HepG2 (cell line): ENCODE measurements around the gene WNT3A. TPM values are rescaled to one million over a fixed set of nuclear protein-coding genes. Genes with fewer than 3 reads are reported as not detected.
"Not testable (repeated sequence)": the region's sequence is repeated elsewhere in the genome, so short reads cannot be mapped to it uniquely, and the experiment has no call there.

Experiments used
- ATAC-seq: fragments of 200-7000 bp; cut with Tn5 transposase; 3 replicates; pipeline ENCODE4 v1.9.1; 2020; ENCODE audit warnings: mild to moderate bottlenecking, moderate library complexity
- BruUV-seq: library from RNA; stranded (reverse); fragments of 400-500 nt; replicated peaks from 2 replicates; lab custom pipeline; 2021; lab: Mats Ljungman, UMichigan
- CTCF ChIA-PET: fragments of 300-600 bp; formaldehyde crosslinking; extraction: SDS; loops from one replicate; lab custom pipeline; 2021; ENCODE audit warnings: low total read pairs, inconsistent platforms, low intra/inter-chr PET ratio; lab: Yijun Ruan, JAX
- POLR2A ChIA-PET: fragments of 350-600 bp; sonication (Branson Sonifier 250); formaldehyde crosslinking; loops from one replicate; lab custom pipeline; 2020; ENCODE audit warnings: antibody characterized with exemption, inconsistent platforms; lab: Yijun Ruan, JAX
- DNase-seq: peaks from one replicate; pipeline ENCODE4 v3.0.0-alpha.2; 2015; ENCODE audit warnings: low spot score
- FAIRE-seq: peaks from 3 replicates; lab custom pipeline; 2011; peaks lifted over from hg19 to GRCh38; lab: Jason Lieb, UNC
- H2AFZ ChIP-seq: one replicate; pipeline ENCODE4 v1.6.1; 2011; ENCODE audit warnings: low read length, inconsistent platforms
- H3K27ac ChIP-seq: fragments of 300-600 bp; 3 replicates; pipeline ENCODE4 v1.8.0; 2011; ENCODE audit warnings: mixed run types, mild to moderate bottlenecking, mixed read lengths, low read length, inconsistent platforms; ENCODE audit not compliant: insufficient read depth; ENCODE audit errors: extremely low read length
- H3K27me3 ChIP-seq, 2 experiments: fragments of 200-600 bp in 1 of 2; 2 replicates in 1 of 2; 3 replicates in 1 of 2; pipeline versions ENCODE4 v1.6.0 to v1.8.0; 2011; ENCODE audit warnings: low read length in 2 of 2, mild to moderate bottlenecking in 2 of 2, moderate library complexity in 2 of 2, inconsistent platforms in 1 of 2; ENCODE audit not compliant: insufficient read depth in 2 of 2, control insufficient read depth in 1 of 2
- H3K36me3 ChIP-seq, 2 experiments: fragments of 200-600 bp in 1 of 2; replicated peaks in 1 of 2; 2 replicates in 1 of 2; 3 replicates in 1 of 2; pipeline versions ENCODE4 v1.5.1 to v1.8.0; 2011; ENCODE audit warnings: low read length in 2 of 2, inconsistent platforms in 1 of 2; ENCODE audit not compliant: insufficient read depth in 2 of 2, control insufficient read depth in 1 of 2
- H3K4me1 ChIP-seq: 2 replicates; pipeline ENCODE4 v1.5.1; 2012; ENCODE audit warnings: low read length, inconsistent platforms; ENCODE audit not compliant: insufficient read depth
- H3K4me2 ChIP-seq: 2 replicates; pipeline ENCODE4 v1.6.0; 2011; ENCODE audit warnings: low read depth, low read length, inconsistent platforms
- H3K4me3 ChIP-seq, 3 experiments: fragments of 200-600 bp in 1 of 3; sonication (generic), shearing (Covaris generic) in 1 of 3; replicated peaks in 1 of 3; 2 replicates each; pipeline ENCODE4 v1.5.1; 2011 to 2016; ENCODE audit warnings: low read length in 3 of 3, inconsistent platforms in 2 of 3, low read depth in 2 of 3, mild to moderate bottlenecking in 2 of 3, control low read depth in 1 of 3, mixed read lengths in 1 of 3; ENCODE audit not compliant: insufficient read depth in 1 of 3
- H3K79me2 ChIP-seq: one replicate; pipeline ENCODE4 v1.6.1; 2011; ENCODE audit warnings: low read length, inconsistent platforms; ENCODE audit not compliant: insufficient read depth
- H3K9ac ChIP-seq: 2 replicates; pipeline ENCODE4 v1.6.0; 2011; ENCODE audit warnings: mild to moderate bottlenecking, low read depth, low read length, inconsistent platforms; ENCODE audit not compliant: insufficient read depth
- H3K9me3 ChIP-seq: 2 replicates; pipeline ENCODE4 v1.5.1; 2012; ENCODE audit warnings: mild to moderate bottlenecking, low read length
- H4K20me1 ChIP-seq: 2 replicates; pipeline ENCODE4 v1.6.0; 2011; ENCODE audit warnings: inconsistent platforms, mild to moderate bottlenecking, low read length, moderate library complexity; ENCODE audit not compliant: insufficient read depth
- NR2C2 ChIP-seq: sonication (generic); formaldehyde crosslinking; IDR thresholded peaks from 2 replicates; pipeline ENCODE4 v1.4.0; 2020; ENCODE audit warnings: missing genetic modification reagents, mild to moderate bottlenecking, moderate library complexity, borderline replicate concordance
- ZFY ChIP-seq: sonication (generic); formaldehyde crosslinking; IDR thresholded peaks from 2 replicates; pipeline ENCODE4 v1.4.0; 2020; ENCODE audit warnings: missing genetic modification reagents
- ZNF18 ChIP-seq: sonication (generic); formaldehyde crosslinking; IDR thresholded peaks from 2 replicates; pipeline ENCODE4 v1.8.0; 2022; ENCODE audit warnings: mild to moderate bottlenecking, missing genetic modification reagents; ENCODE audit not compliant: insufficient replicate concordance
- WGBS: methylation state at CpG from one replicate; pipeline ENCODE4 v1.1.6; 2017; ENCODE audit warnings: low lambda C conversion rate; 5-methylcytosine and 5-hydroxymethylcytosine counted together
- in situ Hi-C: cut with HindIII; loops from 2 replicates; pipeline ENCODE4 v1.10.0; 2017; ENCODE audit warnings: low pct_unique_long_range_greater_than_20kb; ENCODE audit not compliant: extremely low pct_ligation_motif_present
- intact Hi-C: fragments of 100-400 bp; cut with micrococcal nuclease; formaldehyde crosslinking; loops from one replicate; pipeline ENCODE4 v1.10.0; 2022; ENCODE audit not compliant: unreplicated experiment
- polyA plus RNA-seq, 8 experiments: library from polyadenylated mRNA; depleted of rRNA in 3 of 8; stranded (reverse) in 7 of 8; unstranded in 1 of 8; fragments of >200 nt; fragmentation: Illumina TruSeq in 4 of 8; extraction: Trizol in 4 of 8; gene quantifications; 2 replicates each; pipeline versions ENCODE4 v1.2.1 to v1.2.3, GENCODE V29; 2011 to 2016; ENCODE audit warnings: low read depth in 4 of 8, missing spikeins in 1 of 8, mixed read lengths in 1 of 8; ENCODE audit not compliant: insufficient read depth in 1 of 8
- total RNA-seq, 5 experiments: library from RNA; depleted of rRNA; stranded (reverse); fragments of >200 nt; fragmentation: Illumina TruSeq; extraction: Trizol; gene quantifications; 2 replicates each; pipeline ENCODE4 v1.2.3, GENCODE V29; 2016; ENCODE audit warnings: low read depth in 1 of 5

WNT3A gene
- total and polyA plus RNA-seq, 2 of the 13 experiments (the other 11 are each of a cell fraction or from before 2014, with no cell fraction given) = not detected

- TF ChIP-seq ZNF18 (CRISPR knock-in tag) = peak; percentile 94
- peak; percentile 67 for TF ChIP-seq NR2C2
Observed at GRCh38 chr1:227972843-227973374, 33.9 kb upstream of the WNT3A start (continued).

- intact Hi-C loops, H3K79me2 ChIP-seq, H4K20me1 ChIP-seq, BruUV-seq, H3K4me1 ChIP-seq, in situ Hi-C loops, H3K9me3 ChIP-seq, H3K9ac ChIP-seq, ATAC-seq, H3K4me2 ChIP-seq, FAIRE-seq, POLR2A ChIA-PET, CTCF ChIA-PET, H3K27me3 ChIP-seq, H2AFZ ChIP-seq, H3K36me3 ChIP-seq, H3K4me3 ChIP-seq, H3K27ac ChIP-seq, DNase-seq: not testable (repeated sequence)
- peak; percentile 33; the same call in 1 of the 2 replicates for TF ChIP-seq ZFY (CRISPR knock-in tag)
- 53% methylated on average over 13 of the region's 32 CpGs for WGBS
Observed at GRCh38 chr1:227973724-227974288, 33.0 kb upstream of the WNT3A start.

- ATAC-seq, H3K27me3 ChIP-seq, in situ Hi-C loops, H3K36me3 ChIP-seq, H3K9ac ChIP-seq, FAIRE-seq, H3K4me3 ChIP-seq, H3K4me2 ChIP-seq, H3K27ac ChIP-seq, H3K79me2 ChIP-seq, H2AFZ ChIP-seq, H3K9me3 ChIP-seq, POLR2A ChIA-PET, H3K4me1 ChIP-seq, H4K20me1 ChIP-seq, DNase-seq, CTCF ChIA-PET, intact Hi-C loops, BruUV-seq: not testable (repeated sequence)
- WGBS = no CpG with 5 or more reads among the region's 21 CpGs
Observed at GRCh38 chr1:227975583-227976283, 31.1 kb upstream of the WNT3A start.
